ENCODE results near the gene RSPH4A.
"Not testable (repeated sequence)": the region's sequence is repeated elsewhere in the genome, so short reads cannot be mapped to it uniquely, and the experiment has no call there.

Gene RSPH4A

GRCh38 chr6:116661594-116661993 is 45.3 kb downstream of the RSPH4A start:
- CTCF ChIA-PET = no interaction called here
- Mint-ChIP-seq H3K36me3 (peaks cover 51% of the 10 kb centered on the region), H3K9me3 (no peaks in the 10 kb centered on the region), H3K27me3 (no peaks in the 10 kb centered on the region), H3K4me3 (no peak overlapping the region), H3K4me1 (peaks cover 40% of the 10 kb centered on the region), H3K27ac (no peak overlapping the region)
- no peak for DNase-seq

- Mint-ChIP-seq H3K9me3 (no peaks in the 10 kb centered on the region), H3K27ac (no peak overlapping the region), H3K4me3 (no peak overlapping the region), H3K4me1 (peaks cover 45% of the 10 kb centered on the region), H3K27me3 (no peaks in the 10 kb centered on the region), H3K36me3 (peaks cover 50% of the 10 kb centered on the region)
- DNase-seq = no peak
- CTCF ChIA-PET = no interaction called here
These were observed 45.9 kb downstream of the RSPH4A start for GRCh38 chr6:116662202-116662601.

- CTCF ChIA-PET = no interaction called here
- Mint-ChIP-seq H3K4me3 (no peak overlapping the region), H3K27ac (no peak overlapping the region), H3K27me3 (no peaks in the 10 kb centered on the region), H3K9me3 (no peaks in the 10 kb centered on the region), H3K36me3 (peaks cover 47% of the 10 kb centered on the region), H3K4me1 (peaks cover 53% of the 10 kb centered on the region)
- no peak for DNase-seq
These were observed 47.0 kb downstream of the RSPH4A start for GRCh38 chr6:116663308-116663707.

- Mint-ChIP-seq H3K36me3 (peaks cover 45% of the 10 kb centered on the region), H3K4me1 (peaks cover 53% of the 10 kb centered on the region)
- DNase-seq, CTCF ChIA-PET, H3K27me3 Mint-ChIP-seq, H3K27ac Mint-ChIP-seq, H3K9me3 Mint-ChIP-seq, H3K4me3 Mint-ChIP-seq: not testable (repeated sequence)
These were observed 47.9 kb downstream of the RSPH4A start for GRCh38 chr6:116664169-116664568.

GRCh38 chr6:116665464-116665863 is 49.2 kb downstream of the RSPH4A start:
- H3K27ac Mint-ChIP-seq = no peak overlapping the region

GRCh38 chr6:116666869-116667268 is 50.6 kb downstream of the RSPH4A start:
- Mint-ChIP-seq H3K27me3 (no peaks in the 10 kb centered on the region), H3K9me3 (no peaks in the 10 kb centered on the region), H3K4me1 (peaks cover 45% of the 10 kb centered on the region), H3K36me3 (peaks cover 32% of the 10 kb centered on the region), H3K4me3 (peak overlapping the region; percentile 53), H3K27ac (peak overlapping the region; percentile 73)
- DNase-seq = no peak
- CTCF ChIA-PET = interaction anchor here (0.9 to 1.5 kb wide), 3 partner anchors 15 to 97 kb away, joined by 3 to 4 read pairs (median 4); no protein-coding TSS in a partner anchor

More at GRCh38 chr6:116665464-116665863, 49.2 kb downstream of the RSPH4A start:
- DNase-seq = no peak
- CTCF ChIA-PET = interaction anchor here (1.5 kb wide), 1 partner anchor 95 kb away, joined by 4 read pairs; no protein-coding TSS in a partner anchor
- Mint-ChIP-seq H3K4me3 (peak overlapping the region; percentile 20), H3K27me3 (no peaks in the 10 kb centered on the region), H3K4me1 (peaks cover 52% of the 10 kb centered on the region), H3K9me3 (no peaks in the 10 kb centered on the region), H3K36me3 (peaks cover 38% of the 10 kb centered on the region)

- Mint-ChIP-seq H3K36me3 (peaks cover 27% of the 10 kb centered on the region), H3K4me1 (peaks cover 39% of the 10 kb centered on the region), H3K9me3 (no peaks in the 10 kb centered on the region), H3K27ac (peak overlapping the region; percentile 95), H3K4me3 (peak overlapping the region; percentile 98), H3K27me3 (peaks cover 6% of the 10 kb centered on the region)
- CTCF ChIA-PET = interaction anchor here (1.5 kb wide), 1 partner anchor 14 kb away, joined by 3 read pairs; no protein-coding TSS in a partner anchor
- DNase-seq = no peak
These were observed 51.3 kb downstream of the RSPH4A start for GRCh38 chr6:116667623-116668022.

GRCh38 chr6:116672306-116672705 is 56.0 kb downstream of the RSPH4A start:
- H3K9me3 Mint-ChIP-seq = no peaks in the 10 kb centered on the region
- peaks cover 9% of the 10 kb centered on the region for H3K27me3 Mint-ChIP-seq
- no peak overlapping the region for H3K27ac Mint-ChIP-seq
- peaks cover 7% of the 10 kb centered on the region for H3K4me1 Mint-ChIP-seq
- H3K4me3 Mint-ChIP-seq = no peak overlapping the region
- no peak for DNase-seq
- H3K36me3 Mint-ChIP-seq = peaks cover under 1% of the 10 kb centered on the region
- CTCF ChIA-PET = no interaction called here

- Mint-ChIP-seq H3K4me3 (no peak overlapping the region), H3K4me1 (peaks cover 14% of the 10 kb centered on the region), H3K27ac (no peak overlapping the region), H3K9me3 (no peaks in the 10 kb centered on the region), H3K36me3 (peaks cover under 1% of the 10 kb centered on the region), H3K27me3 (peaks cover 11% of the 10 kb centered on the region)
- no peak for DNase-seq
- CTCF ChIA-PET = no interaction called here
These were observed 59.7 kb downstream of the RSPH4A start for GRCh38 chr6:116676021-116676420.

- DNase-seq = peak; percentile 95
- peaks cover 35% of the 10 kb centered on the region for H3K4me1 Mint-ChIP-seq
- peaks cover 21% of the 10 kb centered on the region for H3K36me3 Mint-ChIP-seq
- CTCF ChIA-PET = interaction anchor here (1.1 kb wide), 1 partner anchor 14 kb away, joined by 3 read pairs; no protein-coding TSS in a partner anchor
- peak within 1 kb of the TSS; percentile 95 for H3K4me3 Mint-ChIP-seq
- H3K27ac Mint-ChIP-seq = peak within 1 kb of the TSS; percentile 98
- peaks cover 3% of the 10 kb centered on the region for H3K9me3 Mint-ChIP-seq
- H3K27me3 Mint-ChIP-seq = peaks cover 4% of the 10 kb centered on the region
These were observed 64.8 kb downstream of the RSPH4A start, which contains the start of gene KPNA5 for GRCh38 chr6:116680880-116681672. KPNA5 (plus strand) TSS chr6:116681211; CDS start chr6:116681335, 124 bp downstream.

GRCh38 chr6:116682334-116682712 is 66.0 kb downstream of the RSPH4A start:
- Mint-ChIP-seq H3K27ac (peak overlapping the region; percentile 98), H3K27me3 (peaks cover 4% of the 10 kb centered on the region), H3K4me1 (peaks cover 42% of the 10 kb centered on the region), H3K9me3 (peaks cover 3% of the 10 kb centered on the region), H3K36me3 (peaks cover 24% of the 10 kb centered on the region), H3K4me3 (peak overlapping the region; percentile 95)
- DNase-seq = peak; percentile 49
- CTCF ChIA-PET = interaction anchor here (1.1 kb wide), 1 partner anchor 15 kb away, joined by 3 read pairs; no protein-coding TSS in a partner anchor
